ENCODE data around the gene SMC6. TPM values are rescaled to one million over a fixed set of nuclear protein-coding genes. Genes with fewer than 3 reads are reported as not detected.

SMC6 gene
- polyA plus RNA-seq, 1 donor from 2014 or later: 20.1 TPM

GRCh38 chr2:17791817-17792130 lies 38.2 kb upstream of the SMC6 start:
- no peaks in the 10 kb centered on the region for H3K79me2 ChIP-seq (replicated peaks; ENCODE audit: insufficient read depth, low read length)
- H3K4me3 ChIP-seq (ENCODE audit: low read length): no peak overlapping the region
- no peak overlapping the region for H3K27ac ChIP-seq (ENCODE audit: low read length)
- no peaks in the 10 kb centered on the region for H3F3A ChIP-seq (ENCODE audit: insufficient read depth, low read length, poor library complexity, severe bottlenecking)
- H3K9me3 ChIP-seq (ENCODE audit: low read length): no peaks in the 10 kb centered on the region
- H2AFZ ChIP-seq (ENCODE audit: low read depth, low read length): no peak overlapping the region
- no peaks in the 10 kb centered on the region for H3K36me3 ChIP-seq (ENCODE audit: insufficient read depth, low read length)
- no peak overlapping the region for H3K9ac ChIP-seq (ENCODE audit: low read length)
- H3K27me3 ChIP-seq (ENCODE audit: insufficient read depth, low read depth, low read length): no peaks in the 10 kb centered on the region
- TF ChIP-seq TAF1 (IDR thresholded peaks at IDR 0.05; ENCODE audit: low read depth): no peak
- no peak for TF ChIP-seq SMC3 (conservative IDR thresholded peaks at IDR 0.05; ENCODE audit: poor library complexity)
- no peak for TF ChIP-seq POLR2AphosphoS5 (IDR thresholded peaks at IDR 0.05)
- TF ChIP-seq EZH2 (IDR thresholded peaks at IDR 0.05; ENCODE audit: borderline replicate concordance, insufficient read depth, low read length, poor library complexity, severe bottlenecking): no peak
- TF ChIP-seq MXI1 (conservative IDR thresholded peaks at IDR 0.05; ENCODE audit: poor library complexity, severe bottlenecking): no peak
- H4K20me1 ChIP-seq (ENCODE audit: insufficient read depth): no peaks in the 10 kb centered on the region
- H3K4me2 ChIP-seq (ENCODE audit: low read length): no peak overlapping the region
- H3K9me2 ChIP-seq (ENCODE audit: insufficient read depth, low read length): no peaks in the 10 kb centered on the region

DNA sequence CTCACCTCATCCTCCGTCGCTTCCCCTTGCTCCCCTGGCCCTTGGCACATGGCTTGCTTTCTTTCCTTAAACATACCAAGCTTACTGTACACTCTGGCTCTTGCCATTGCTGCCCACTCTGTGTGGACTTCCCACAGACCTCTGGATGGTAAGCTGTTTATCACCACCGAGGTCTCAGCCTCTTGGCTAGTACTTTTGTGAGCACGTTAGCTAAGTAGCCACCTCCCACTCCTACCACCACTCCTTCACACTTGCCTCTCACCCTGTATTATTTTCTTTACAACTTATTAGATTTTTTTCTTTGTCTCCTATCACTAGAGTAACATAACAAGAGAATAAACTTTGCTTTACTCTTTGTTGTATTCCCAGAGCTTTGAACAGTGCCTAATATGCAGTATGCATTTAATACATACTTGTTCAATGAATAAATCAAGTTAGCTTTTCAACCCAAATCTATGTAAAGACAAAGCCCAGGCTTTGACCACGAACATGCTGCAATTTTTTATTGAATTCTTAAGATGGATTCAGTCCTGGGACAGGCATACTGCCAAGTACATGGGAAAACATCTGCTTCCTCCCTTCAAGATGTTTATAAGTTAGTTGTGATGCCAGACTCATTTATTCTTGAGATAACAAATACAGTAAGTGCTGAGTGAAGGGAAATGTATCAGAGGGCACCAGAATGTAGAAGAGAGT lies 37.7 kb upstream of the SMC6 start:
- Histone ChIP-seq H4K20me1 (ENCODE audit: insufficient read depth) (no peaks in the 10 kb centered on the region), H2AFZ (ENCODE audit: low read depth, low read length) (no peak overlapping the region), H3K79me2 (replicated peaks; ENCODE audit: insufficient read depth, low read length) (no peaks in the 10 kb centered on the region), H3K9me2 (ENCODE audit: insufficient read depth, low read length) (no peaks in the 10 kb centered on the region), H3K4me2 (ENCODE audit: low read length) (no peak overlapping the region), H3K36me3 (ENCODE audit: insufficient read depth, low read length) (no peaks in the 10 kb centered on the region), H3K9me3 (ENCODE audit: low read length) (no peaks in the 10 kb centered on the region), H3K27ac (ENCODE audit: low read length) (no peak overlapping the region), H3K9ac (ENCODE audit: low read length) (no peak overlapping the region), H3K27me3 (ENCODE audit: insufficient read depth, low read depth, low read length) (no peaks in the 10 kb centered on the region), H3K4me3 (ENCODE audit: low read length) (no peak overlapping the region), H3F3A (ENCODE audit: insufficient read depth, low read length, poor library complexity, severe bottlenecking) (no peaks in the 10 kb centered on the region)
- TF ChIP-seq RAD21 (conservative IDR thresholded peaks at IDR 0.05) (no peak), EP300 (conservative IDR thresholded peaks at IDR 0.05; ENCODE audit: poor library complexity, severe bottlenecking) (no peak)

GRCh38 chr2:17790536-17790935 lies 36.9 kb upstream of the SMC6 start:
- no peaks in the 10 kb centered on the region for H3K9me2 ChIP-seq (ENCODE audit: insufficient read depth, low read length)
- H3F3A ChIP-seq (ENCODE audit: insufficient read depth, low read length, poor library complexity, severe bottlenecking): no peaks in the 10 kb centered on the region
- no peak overlapping the region for H3K4me3 ChIP-seq (ENCODE audit: low read length)
- H3K27me3 ChIP-seq (ENCODE audit: insufficient read depth, low read depth, low read length): no peaks in the 10 kb centered on the region
- H3K36me3 ChIP-seq (ENCODE audit: insufficient read depth, low read length): no peaks in the 10 kb centered on the region
- H3K9ac ChIP-seq (ENCODE audit: low read length): no peak overlapping the region
- H4K20me1 ChIP-seq (ENCODE audit: insufficient read depth): no peaks in the 10 kb centered on the region
- no peaks in the 10 kb centered on the region for H3K79me2 ChIP-seq (replicated peaks; ENCODE audit: insufficient read depth, low read length)
- TF ChIP-seq RAD21 (conservative IDR thresholded peaks at IDR 0.05) (no peak), EZH2 (IDR thresholded peaks at IDR 0.05; ENCODE audit: borderline replicate concordance, insufficient read depth, low read length, poor library complexity, severe bottlenecking) (no peak), REST (IDR thresholded peaks at IDR 0.05; ENCODE audit: borderline replicate concordance) (no peak), SMC3 (conservative IDR thresholded peaks at IDR 0.05; ENCODE audit: poor library complexity) (no peak), TAF1 (IDR thresholded peaks at IDR 0.05; ENCODE audit: low read depth) (no peak), EP300 (conservative IDR thresholded peaks at IDR 0.05; ENCODE audit: poor library complexity, severe bottlenecking) (no peak), MXI1 (conservative IDR thresholded peaks at IDR 0.05; ENCODE audit: poor library complexity, severe bottlenecking) (no peak), POLR2AphosphoS5 (IDR thresholded peaks at IDR 0.05) (no peak), CTCF (IDR thresholded peaks at IDR 0.05; ENCODE audit: poor library complexity, severe bottlenecking) (no peak)
- H3K27ac ChIP-seq (ENCODE audit: low read length): no peak overlapping the region
- no peaks in the 10 kb centered on the region for H3K9me3 ChIP-seq (ENCODE audit: low read length)
- no peak overlapping the region for H2AFZ ChIP-seq (ENCODE audit: low read depth, low read length)
- H3K4me2 ChIP-seq (ENCODE audit: low read length): no peak overlapping the region

Measured in neural cell (in vitro differentiated cells).